NCI-H2171 (cell line): ENCODE results near the gene PSORS1C1.
"Not testable (repeated sequence)": the region's sequence is repeated elsewhere in the genome, so short reads cannot be mapped to it uniquely, and the experiment has no call there.

Experiments used
- DNase-seq: peaks from one replicate; lab custom pipeline; 2025; lab: John Stamatoyannopoulos, UW

Gene PSORS1C1

DNA sequence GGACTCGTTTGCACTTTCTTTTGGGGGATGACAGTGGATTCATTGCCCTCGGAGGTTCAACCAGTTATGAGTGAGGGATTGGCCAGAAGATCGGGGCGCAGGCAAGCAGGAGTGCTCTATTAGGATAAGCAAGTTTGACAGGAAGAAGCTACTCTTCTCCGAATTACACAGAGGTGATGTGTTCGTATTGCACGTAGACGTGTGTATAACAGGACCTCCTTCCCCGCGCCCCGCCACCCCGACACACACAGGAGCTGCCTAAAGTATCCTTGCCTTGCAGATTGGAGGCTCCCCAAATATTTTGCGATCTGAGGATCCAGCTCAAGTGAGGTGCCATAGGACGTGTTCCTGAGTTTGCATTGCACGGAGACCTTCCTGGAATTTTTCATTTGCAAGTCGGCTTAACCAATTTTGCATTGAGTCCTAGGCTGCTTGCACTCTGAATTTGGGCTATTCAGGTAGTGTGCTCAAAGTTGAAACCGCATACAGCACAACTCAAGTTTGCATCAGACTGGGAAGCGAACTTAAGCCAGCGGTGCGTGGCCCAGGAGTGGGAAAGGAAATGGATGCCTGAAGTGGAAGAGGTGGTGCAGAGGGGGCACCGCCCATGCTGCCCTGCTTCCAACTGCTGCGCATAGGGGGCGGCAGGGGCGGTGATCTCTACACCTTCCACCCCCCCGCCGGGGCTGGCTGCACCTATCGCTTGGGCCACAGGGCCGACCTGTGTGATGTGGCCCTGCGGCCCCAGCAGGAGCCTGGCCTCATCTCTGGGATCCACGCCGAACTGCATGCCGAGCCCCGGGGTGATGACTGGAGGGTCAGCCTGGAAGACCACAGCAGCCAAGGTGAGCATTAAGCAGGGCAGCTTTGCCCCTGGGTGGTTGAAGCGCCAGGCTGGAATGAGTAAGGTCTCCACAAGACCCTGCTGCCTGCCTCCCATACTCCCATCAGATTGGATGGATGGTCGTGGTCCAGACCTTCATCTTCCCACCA lies 44.6 kb downstream of the PSORS1C1 start:
- DNase-seq, result no peak

DNA sequence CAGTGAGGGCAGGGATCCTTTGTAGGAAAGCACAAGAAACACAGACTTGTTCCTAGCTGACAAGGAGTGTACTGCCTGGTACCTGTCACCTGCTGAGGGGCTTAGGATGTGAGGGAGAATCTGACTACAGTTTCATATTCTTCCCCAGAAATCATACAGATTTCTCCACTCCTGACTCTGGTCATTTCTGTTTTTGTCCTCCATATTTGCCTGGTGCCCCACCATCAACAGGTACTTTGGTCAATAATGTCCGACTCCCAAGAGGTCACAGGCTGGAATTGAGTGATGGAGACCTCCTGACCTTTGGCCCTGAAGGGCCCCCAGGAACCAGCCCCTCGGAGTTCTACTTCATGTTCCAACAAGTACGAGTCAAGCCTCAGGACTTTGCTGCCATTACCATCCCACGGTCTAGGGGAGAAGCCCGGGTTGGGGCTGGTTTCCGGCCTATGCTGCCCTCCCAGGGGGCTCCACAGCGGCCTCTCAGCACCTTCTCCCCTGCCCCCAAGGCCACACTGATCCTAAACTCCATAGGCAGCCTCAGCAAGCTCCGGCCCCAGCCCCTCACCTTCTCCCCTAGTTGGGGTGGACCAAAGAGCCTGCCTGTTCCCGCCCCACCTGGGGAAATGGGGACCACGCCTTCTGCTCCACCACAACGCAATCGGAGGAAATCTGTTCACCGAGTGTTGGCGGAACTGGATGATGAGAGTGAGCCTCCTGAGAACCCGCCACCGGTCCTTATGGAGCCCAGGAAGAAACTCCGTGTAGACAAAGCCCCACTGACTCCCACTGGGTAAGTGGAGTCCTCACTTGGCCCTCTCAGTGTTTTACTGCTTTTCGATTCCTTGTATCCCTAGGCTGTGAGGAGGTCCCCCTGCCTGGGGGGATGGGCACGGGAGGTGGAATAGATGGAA lies 46.9 kb downstream of the PSORS1C1 start:
- DNase-seq, result no peak

GRCh38 chr6:31162463-31163165 lies 48.0 kb downstream of the PSORS1C1 start:
- no peak for DNase-seq

DNA sequence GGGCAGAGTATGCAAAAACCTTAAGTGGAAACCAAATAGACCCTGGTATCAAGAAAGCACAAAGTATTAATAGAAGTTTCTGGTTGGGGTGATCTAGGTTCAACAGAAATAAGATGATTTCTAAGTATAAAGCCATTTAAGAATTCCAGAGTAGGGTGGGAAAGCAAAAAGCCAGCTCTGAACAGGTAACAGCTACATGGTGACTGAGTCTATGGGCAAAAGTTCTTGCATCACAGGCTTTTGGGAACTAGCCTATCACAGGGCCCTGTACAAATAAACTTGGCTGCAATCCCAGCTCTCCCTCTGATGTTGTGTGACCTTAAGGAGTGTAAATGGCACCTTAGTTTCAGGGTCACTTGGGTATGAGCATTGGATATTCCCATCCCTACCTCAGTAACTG lies 49.3 kb downstream of the PSORS1C1 start:
- no peak for DNase-seq

DNA sequence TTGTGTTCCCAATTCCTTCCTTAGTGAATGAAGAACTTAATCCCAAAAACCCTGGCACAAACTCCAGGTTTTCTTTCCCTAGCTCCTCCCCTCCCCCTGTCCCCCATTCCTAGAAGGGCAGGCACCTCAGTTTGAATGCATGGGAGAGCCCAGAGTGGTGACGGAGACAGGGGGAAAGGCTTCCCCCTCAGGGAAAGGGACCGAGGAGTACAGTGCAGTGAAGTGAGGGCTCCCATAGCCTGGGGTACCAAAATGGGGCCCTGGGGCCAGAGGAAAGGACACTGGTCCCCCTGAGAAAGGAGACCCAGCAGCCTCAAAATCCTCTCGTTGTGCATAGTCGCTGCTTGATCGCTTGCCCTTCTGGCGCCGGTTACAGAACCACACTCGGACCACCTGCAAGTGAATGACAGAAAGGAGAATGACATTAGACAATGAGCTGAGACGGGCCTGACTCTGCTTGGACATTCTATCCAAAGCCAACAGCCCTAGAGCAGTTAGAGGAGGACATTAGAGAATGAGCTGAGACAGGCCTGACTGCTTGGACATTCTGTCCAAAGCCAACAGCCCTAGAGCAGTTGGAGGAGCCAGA lies 50.0 kb downstream of the PSORS1C1 start:
- not testable (repeated sequence) for DNase-seq

- not testable (repeated sequence) for DNase-seq
Measured at GRCh38 chr6:31165064-31165832, 50.6 kb downstream of the PSORS1C1 start.

GRCh38 chr6:31165986-31166385 lies 51.4 kb downstream of the PSORS1C1 start:
- no peak for DNase-seq

DNA sequence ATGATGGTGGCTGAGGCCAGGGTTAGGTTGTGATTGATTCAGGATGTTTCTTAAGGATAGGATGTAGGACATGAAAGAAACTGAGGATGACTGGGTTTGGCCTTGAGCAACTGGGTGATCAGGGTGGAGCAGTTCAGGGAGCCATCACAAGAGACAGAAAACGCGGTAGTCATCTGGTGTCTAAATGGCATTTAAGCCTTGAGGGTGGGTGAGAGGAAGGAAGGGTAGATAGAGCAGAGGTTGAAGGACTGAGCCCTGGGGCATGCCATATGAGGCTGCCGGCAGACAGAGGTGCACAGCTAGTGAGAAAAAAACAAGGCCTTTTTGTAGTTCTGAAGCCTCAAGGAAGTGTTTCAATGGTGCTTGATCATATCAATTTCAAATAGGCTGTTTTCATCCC lies 54.0 kb downstream of the PSORS1C1 start:
- DNase-seq, result no peak

- no peak for DNase-seq
Measured at GRCh38 chr6:31169123-31169857, 54.7 kb downstream of the PSORS1C1 start.

GRCh38 chr6:31169858-31170599 lies 55.4 kb downstream of the PSORS1C1 start:
- DNase-seq, result not testable (repeated sequence)

DNA sequence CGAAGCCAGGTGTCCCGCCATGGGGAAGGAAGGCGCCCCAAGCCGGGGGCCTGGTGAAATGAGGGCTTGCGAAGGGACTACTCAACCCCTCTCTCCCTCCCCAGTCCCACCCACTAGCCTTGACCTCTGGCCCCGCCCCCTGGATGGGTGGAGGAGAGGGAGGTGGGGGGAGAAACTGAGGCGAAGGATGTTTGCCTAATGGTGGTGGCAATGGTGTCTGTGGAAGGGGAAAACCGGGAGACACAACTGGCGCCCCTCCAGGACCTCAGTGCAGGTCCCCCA lies 55.9 kb downstream of the PSORS1C1 start, which contains the start of gene POU5F1:
Gene POU5F1 (minus strand): TSS at position 83 of the 282 bp plus-strand sequence. CDS start 62 bp downstream, at position 21.
- no peak for DNase-seq

- DNase-seq, result no peak
Measured at GRCh38 chr6:31170987-31171671, 56.5 kb downstream of the PSORS1C1 start.

- no peak for DNase-seq
Measured at GRCh38 chr6:31171931-31172905, 57.6 kb downstream of the PSORS1C1 start.

- DNase-seq, result no peak
Measured at GRCh38 chr6:31172973-31173384, 58.4 kb downstream of the PSORS1C1 start.

DNA sequence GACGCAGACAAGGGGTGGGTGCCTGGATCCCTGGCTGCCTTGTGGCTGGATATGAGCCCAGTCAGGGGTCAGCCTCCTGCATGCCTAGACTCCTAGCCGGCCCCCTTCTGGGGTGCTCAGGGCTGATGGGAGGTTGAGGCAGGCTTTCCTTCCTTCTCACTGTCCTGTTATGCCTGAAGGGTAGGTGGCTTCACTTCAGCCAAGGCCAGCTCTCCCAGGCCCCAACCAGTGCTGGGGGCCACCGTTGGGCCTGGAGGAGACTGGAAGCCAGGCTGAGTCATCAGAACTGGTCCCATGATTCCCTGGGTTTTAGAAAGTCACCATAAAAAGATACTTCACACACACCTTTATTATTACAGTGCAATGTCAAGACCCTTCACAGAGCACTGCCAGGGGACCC lies 58.8 kb downstream of the PSORS1C1 start:
- DNase-seq, result no peak

DNA sequence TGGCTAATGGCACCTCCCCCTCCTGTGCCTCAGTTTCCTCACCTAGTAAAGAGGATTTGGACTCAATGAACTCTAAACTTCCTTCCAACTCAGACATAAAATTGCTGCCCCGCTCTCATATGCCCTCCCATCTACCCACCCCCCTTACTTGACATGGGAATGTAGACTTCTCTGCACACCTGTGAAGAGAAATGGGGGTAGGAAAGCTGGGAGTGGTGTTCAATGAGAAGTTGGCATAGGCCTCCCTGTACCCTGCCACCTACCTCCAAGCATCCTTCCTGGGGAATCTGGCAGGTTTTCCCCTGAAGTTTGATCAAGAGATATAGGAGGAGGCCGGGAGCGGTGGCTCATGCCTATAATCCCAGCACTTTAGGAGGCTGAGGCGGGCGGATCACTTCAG lies 59.8 kb downstream of the PSORS1C1 start:
- DNase-seq, result no peak

- DNase-seq, result no peak
Measured at GRCh38 chr6:31175971-31176370, 61.4 kb downstream of the PSORS1C1 start.
